Muscle layer of colon (tissue), 2 donors: Measurements from ENCODE around the gene MPEG1.
A peak's percentile ranks its signal among the peaks of the same experiment; 100 is the strongest.

Experiments used
- H3K27ac ChIP-seq: one replicate; pipeline ENCODE4 v1.7.0; 2013; ENCODE audit warnings: low read depth, mild to moderate bottlenecking, low read length, moderate library complexity
- H3K27me3 ChIP-seq, 2 donors: one replicate each; pipeline ENCODE4 v1.7.0; 2013; ENCODE audit warnings: low read length in 2 of 2, mild to moderate bottlenecking in 2 of 2; ENCODE audit not compliant: insufficient read depth in 2 of 2, control insufficient read depth in 1 of 2
- H3K36me3 ChIP-seq: one replicate; pipeline ENCODE4 v1.7.0; 2013; ENCODE audit warnings: mild to moderate bottlenecking, low read length; ENCODE audit not compliant: insufficient read depth
- H3K4me1 ChIP-seq: one replicate; pipeline ENCODE4 v1.7.0; 2013; ENCODE audit warnings: mild to moderate bottlenecking, low read length; ENCODE audit not compliant: insufficient read depth
- H3K4me3 ChIP-seq, 2 donors: one replicate each; pipeline ENCODE4 v1.7.0; 2013; ENCODE audit warnings: low read length in 2 of 2, low read depth in 1 of 2, mild to moderate bottlenecking in 1 of 2, moderate library complexity in 1 of 2
- H3K9ac ChIP-seq: one replicate; pipeline ENCODE4 v1.7.0; 2013; ENCODE audit warnings: low read length
- H3K9me3 ChIP-seq: one replicate; pipeline ENCODE4 v1.7.0; 2013; ENCODE audit warnings: mild to moderate bottlenecking, low read length
- donor health status: abdominal sarcoma.
- donor health status: Adenocarcinoma of cecum.

MPEG1 gene

DNA sequence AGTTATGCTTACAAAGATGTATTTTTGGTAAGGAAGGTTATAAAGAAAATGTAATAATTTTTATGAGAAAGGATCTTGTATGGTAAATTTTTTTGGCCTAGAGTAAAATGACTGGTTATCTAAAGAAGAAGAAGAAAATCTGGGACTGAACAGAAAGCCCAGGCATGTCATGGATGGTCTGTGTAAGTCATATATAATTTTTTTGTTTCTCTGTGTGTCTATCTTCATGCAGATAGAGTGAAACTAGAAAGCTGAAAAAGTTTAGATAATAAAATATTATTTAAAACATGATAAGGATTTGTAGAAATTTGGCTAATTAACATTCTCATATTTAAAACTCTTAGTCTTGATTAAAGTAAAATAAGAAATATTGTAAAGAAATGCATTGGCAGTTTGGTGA is 27.6 kb upstream of the MPEG1 start:
- H3K36me3 ChIP-seq, result no peaks in the 10 kb centered on the region
- H3K27me3 ChIP-seq, result no peaks in the 10 kb centered on the region
- H3K27ac ChIP-seq, result no peak overlapping the region
- H3K9me3 ChIP-seq, result no peaks in the 10 kb centered on the region
- no peak overlapping the region for H3K9ac ChIP-seq
- H3K4me1 ChIP-seq, result no peaks in the 10 kb centered on the region
- no peak overlapping the region for H3K4me3 ChIP-seq

DNA sequence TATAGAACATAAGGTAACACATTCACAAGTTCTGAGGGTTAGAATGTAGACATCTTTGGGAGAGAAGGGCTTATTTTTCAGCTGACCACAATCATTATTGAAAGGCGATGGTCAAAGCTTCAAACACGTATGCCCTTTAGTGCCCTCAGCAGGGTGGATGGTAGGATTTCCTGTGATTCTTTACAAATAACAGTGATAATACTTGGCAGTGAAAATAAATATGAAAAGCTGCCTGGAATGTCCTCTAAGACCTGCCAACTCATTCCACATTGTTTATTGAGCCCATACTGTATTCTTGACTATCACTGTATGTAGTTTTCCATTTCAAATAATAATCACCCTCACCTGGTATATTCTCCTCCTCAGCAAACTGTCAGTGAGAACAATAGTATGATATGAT is 13.7 kb upstream of the MPEG1 start:
- Histone ChIP-seq H3K36me3 (no peaks in the 10 kb centered on the region), H3K9me3 (no peaks in the 10 kb centered on the region), H3K4me1 (peaks cover 16% of the 10 kb centered on the region), H3K27me3 (no peaks in the 10 kb centered on the region), H3K27ac (no peak overlapping the region), H3K4me3 (no peak overlapping the region), H3K9ac (no peak overlapping the region)

DNA sequence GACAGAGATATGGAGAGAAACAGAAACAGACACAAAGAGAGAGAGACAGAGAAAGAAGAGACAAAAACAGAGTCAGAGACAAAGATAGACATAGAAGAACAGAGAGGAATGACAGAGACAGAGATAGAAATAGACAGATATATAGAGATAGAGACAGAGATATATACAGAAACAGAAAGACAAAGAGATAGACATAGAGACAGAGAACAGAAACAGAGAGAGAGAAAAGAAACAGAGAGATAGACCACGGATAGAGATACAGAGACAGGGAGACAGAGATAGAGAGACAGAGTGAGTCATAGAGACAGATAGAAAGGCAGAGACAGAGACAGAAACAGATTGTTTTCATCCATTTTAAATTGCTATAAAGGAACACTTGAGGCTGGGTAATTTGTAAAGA is 12.3 kb upstream of the MPEG1 start:
- H3K9ac ChIP-seq, result no peak overlapping the region
- H3K9me3 ChIP-seq, result no peaks in the 10 kb centered on the region
- H3K4me1 ChIP-seq, result peaks cover 16% of the 10 kb centered on the region
- peak overlapping the region; percentile 29 for H3K27ac ChIP-seq
- H3K36me3 ChIP-seq, result no peaks in the 10 kb centered on the region
- no peak overlapping the region for H3K4me3 ChIP-seq
- no peaks in the 10 kb centered on the region for H3K27me3 ChIP-seq

DNA sequence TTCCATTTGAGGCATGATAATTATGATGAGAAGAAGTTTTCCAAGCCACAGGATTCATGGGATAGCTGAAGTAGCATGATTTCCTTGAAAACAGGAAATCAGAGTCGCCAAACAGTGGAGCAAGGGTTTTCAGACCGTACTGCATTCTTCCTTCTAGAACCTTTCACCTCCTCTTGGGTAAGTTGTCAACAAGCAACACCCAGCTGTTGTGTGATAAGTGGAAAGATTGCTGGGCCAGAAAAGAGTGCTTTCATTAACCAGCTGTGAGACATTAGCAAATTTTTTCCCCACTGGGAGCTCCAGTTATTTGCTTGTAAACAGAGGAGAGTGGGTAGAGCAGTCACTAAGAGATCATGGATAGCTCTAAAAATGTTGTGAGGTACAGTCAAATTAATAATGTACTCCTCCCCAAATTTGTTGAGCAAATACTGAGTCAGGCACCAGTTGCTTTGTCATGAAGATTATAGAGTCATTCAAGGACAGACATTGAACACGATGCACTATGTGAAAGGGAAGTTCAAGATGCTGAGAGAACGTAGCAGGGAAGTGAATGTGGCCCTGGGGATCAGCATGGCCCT is 11.7 kb upstream of the MPEG1 start:
- Histone ChIP-seq H3K36me3 (no peaks in the 10 kb centered on the region), H3K9ac (no peak overlapping the region), H3K4me3 (no peak overlapping the region), H3K27me3 (no peaks in the 10 kb centered on the region), H3K27ac (peak overlapping the region; percentile 29), H3K4me1 (peaks cover 16% of the 10 kb centered on the region), H3K9me3 (no peaks in the 10 kb centered on the region)

DNA sequence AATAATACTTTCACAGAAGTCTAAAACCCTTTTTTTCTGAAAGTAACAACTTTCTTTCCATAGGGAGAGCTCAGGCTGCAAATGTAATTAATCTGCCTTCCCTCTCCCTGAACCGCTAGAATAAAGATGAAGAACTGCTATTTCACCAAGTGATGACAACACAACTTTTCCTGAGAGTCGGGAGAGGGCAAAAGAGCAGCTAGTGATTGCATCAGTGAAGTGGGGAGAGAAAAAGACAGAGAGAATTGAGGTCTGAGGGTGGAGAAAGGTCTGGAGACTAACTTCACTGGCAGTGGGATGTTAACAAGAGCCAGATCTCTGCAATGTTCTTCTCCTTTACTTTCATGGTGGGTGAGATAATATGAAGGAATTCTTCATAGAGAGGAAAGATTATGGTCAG is 10.9 kb upstream of the MPEG1 start:
- Histone ChIP-seq H3K27ac (peak overlapping the region; percentile 66), H3K9ac (no peak overlapping the region)

DNA sequence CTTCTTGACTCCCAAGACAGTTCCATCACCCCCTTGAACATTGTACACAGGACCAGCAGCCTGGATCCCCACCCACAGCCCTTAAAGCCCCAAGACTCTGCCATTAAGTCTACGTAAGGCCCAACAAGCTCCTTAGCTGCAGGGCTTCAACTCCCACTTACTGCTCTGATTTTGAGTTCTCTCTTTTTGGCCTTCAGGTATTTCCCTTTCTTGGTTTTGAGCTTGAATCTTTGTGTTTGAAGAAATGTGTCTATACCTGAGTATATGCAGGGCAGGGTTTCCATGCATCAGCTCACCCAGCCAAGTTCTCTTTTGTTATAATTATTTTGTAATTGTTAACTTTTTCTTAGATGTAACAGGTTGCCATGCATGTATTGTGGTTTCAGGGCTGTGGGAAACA is 10.4 kb upstream of the MPEG1 start:
- Histone ChIP-seq H3K9ac (no peak overlapping the region), H3K4me3 (no peak overlapping the region), H3K27ac (peak overlapping the region; percentile 66), H3K36me3 (no peaks in the 10 kb centered on the region), H3K4me1 (peaks cover 16% of the 10 kb centered on the region), H3K9me3 (no peaks in the 10 kb centered on the region), H3K27me3 (no peaks in the 10 kb centered on the region)

More for the DNA sequence above, 10.9 kb upstream of the MPEG1 start:
- Histone ChIP-seq H3K4me3 (no peak overlapping the region), H3K27me3 (no peaks in the 10 kb centered on the region), H3K9me3 (no peaks in the 10 kb centered on the region), H3K4me1 (peaks cover 16% of the 10 kb centered on the region), H3K36me3 (no peaks in the 10 kb centered on the region)

DNA sequence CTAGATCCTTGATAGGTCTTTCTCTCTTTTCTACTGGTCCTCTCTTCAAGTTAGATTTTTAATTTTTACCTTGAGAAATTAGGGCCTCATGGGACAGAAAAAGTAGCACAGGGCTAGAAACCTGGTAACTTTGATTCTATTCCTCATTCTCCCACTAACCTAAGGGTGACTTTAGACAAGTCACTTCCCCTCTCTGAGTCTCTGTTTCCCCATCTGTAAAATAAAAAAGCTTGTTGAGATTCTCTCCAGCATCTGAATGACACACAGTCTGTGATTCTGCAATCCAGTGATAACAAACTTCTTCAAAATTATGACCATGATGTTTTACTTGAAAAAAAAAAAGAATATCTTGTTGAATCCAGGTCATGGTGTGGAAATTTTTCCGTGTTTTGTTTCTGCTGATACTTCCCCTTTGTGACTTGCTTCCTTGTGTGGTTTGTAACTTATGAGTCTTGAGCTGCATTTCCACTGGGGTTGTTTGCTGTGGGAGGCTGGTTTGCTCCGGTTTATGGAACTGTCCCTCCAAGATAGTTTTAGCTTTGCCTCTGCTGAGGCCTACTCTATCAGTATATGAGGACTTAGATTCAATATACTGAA is 9.8 kb upstream of the MPEG1 start:
- no peak overlapping the region for H3K27ac ChIP-seq
- H3K9me3 ChIP-seq, result no peaks in the 10 kb centered on the region
- H3K9ac ChIP-seq, result no peak overlapping the region
- H3K27me3 ChIP-seq, result no peaks in the 10 kb centered on the region
- no peaks in the 10 kb centered on the region for H3K36me3 ChIP-seq
- no peak overlapping the region for H3K4me3 ChIP-seq
- peaks cover 16% of the 10 kb centered on the region for H3K4me1 ChIP-seq

DNA sequence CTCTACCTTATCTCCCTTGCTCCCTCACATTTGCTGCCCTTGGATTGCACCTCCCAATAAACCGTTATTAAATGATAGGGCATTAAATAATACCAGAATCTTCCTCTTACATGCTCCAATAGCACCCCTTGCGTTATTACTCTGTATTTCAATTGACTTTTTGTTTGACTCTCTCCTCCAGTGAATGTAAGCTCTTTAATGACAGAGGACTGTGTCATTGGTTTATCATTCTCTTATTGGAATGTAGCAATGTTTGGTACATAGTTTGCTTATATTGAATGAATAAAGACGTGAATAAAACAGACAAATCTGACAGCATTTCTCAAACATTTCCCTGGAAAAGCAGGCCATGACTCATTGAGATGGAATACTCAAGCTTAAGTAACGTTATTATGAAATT is 8.7 kb upstream of the MPEG1 start:
- Histone ChIP-seq H3K4me1 (peaks cover 25% of the 10 kb centered on the region), H3K9ac (no peak overlapping the region), H3K36me3 (no peaks in the 10 kb centered on the region), H3K27me3 (no peaks in the 10 kb centered on the region), H3K27ac (no peak overlapping the region), H3K4me3 (no peak overlapping the region), H3K9me3 (no peaks in the 10 kb centered on the region)

DNA sequence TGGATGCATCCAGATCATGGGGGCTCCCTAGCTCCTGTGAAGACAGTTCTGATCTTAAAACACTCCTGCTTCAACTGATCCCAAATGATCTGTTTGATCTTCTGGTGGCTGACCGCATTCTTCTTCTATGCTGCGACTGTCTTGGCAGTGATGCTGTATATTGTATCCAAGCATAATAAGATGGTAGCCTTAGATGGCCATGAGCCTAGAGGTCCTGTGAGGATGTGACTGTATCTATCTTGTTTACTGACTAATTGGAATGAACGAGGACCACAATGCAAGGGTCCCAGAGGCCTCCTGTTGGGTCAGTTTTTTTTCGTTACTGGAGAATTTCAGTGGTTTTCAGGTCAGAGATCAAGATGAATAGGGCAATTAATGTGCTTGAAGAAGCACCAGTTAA is 7.1 kb upstream of the MPEG1 start:
- no peak overlapping the region for H3K4me3 ChIP-seq
- H3K9me3 ChIP-seq, result no peaks in the 10 kb centered on the region
- no peak overlapping the region for H3K9ac ChIP-seq
- H3K27me3 ChIP-seq, result no peaks in the 10 kb centered on the region
- H3K4me1 ChIP-seq, result peaks cover 25% of the 10 kb centered on the region
- no peaks in the 10 kb centered on the region for H3K36me3 ChIP-seq
- no peak overlapping the region for H3K27ac ChIP-seq

DNA sequence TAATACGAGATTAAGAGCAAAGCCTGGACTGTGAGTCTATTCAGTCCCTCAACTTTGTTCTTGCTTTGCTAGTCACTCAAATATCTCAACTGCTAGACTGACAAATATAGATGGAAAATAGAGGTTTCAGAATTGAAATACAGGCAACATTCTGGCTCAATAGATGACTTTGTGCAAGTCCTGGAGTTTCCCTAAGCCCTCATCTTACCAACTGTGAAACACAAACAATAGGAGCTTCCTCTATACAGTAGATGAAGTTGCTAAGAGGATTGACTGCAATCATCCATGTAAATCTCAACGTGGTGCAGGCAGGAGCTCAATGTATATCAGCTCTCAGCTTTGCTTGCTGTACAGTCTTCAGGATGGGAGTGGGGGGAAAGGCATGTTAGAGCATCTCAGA is 6.2 kb upstream of the MPEG1 start:
- Histone ChIP-seq H3K9ac (no peak overlapping the region), H3K4me1 (peaks cover 21% of the 10 kb centered on the region), H3K27me3 (no peaks in the 10 kb centered on the region), H3K36me3 (no peaks in the 10 kb centered on the region), H3K4me3 (no peak overlapping the region), H3K27ac (no peak overlapping the region), H3K9me3 (no peaks in the 10 kb centered on the region)

DNA sequence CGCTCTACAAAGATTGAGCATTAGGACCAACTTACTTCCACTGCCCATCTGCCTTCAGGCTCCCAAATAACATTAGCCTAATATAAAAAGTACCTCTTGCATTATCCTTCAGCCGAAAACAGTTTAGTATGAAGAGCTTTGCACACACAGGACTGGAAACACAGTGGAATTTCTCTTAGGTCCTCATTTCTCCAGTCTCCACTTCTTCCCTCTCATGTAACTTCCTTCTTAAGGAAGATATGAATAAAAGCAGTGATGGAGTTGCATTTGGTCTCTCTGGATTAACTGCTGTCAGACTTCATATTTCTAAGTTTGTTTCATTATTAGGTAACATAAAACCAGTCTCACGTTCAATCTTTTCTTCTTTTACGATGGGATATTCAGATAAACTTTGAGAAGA is 5.6 kb upstream of the MPEG1 start:
- Histone ChIP-seq H3K27me3 (no peaks in the 10 kb centered on the region), H3K4me3 (no peak overlapping the region), H3K36me3 (no peaks in the 10 kb centered on the region), H3K27ac (peak overlapping the region; percentile 0), H3K4me1 (peaks cover 15% of the 10 kb centered on the region), H3K9ac (no peak overlapping the region), H3K9me3 (no peaks in the 10 kb centered on the region)
